Suppressor macrophage treated with lipopolysaccharide for 1 hour (primary cell): ENCODE results near the gene CACNA1H.

Experiments
- DNase-seq, 3 donors: peaks; one replicate each; pipeline ENCODE4 v3.0.0-alpha.2; 2020 to 2022

Gene CACNA1H

GRCh38 chr16:1123525-1124230, 29.2 kb upstream of the CACNA1H start:
- DNase-seq, result no peak

GRCh38 chr16:1124291-1124690, 28.6 kb upstream of the CACNA1H start:
- no peak for DNase-seq

GRCh38 chr16:1124795-1125194, 28.1 kb upstream of the CACNA1H start:
- DNase-seq, result no peak

GRCh38 chr16:1125471-1125870, 27.4 kb upstream of the CACNA1H start:
- DNase-seq, result no peak

- no peak for DNase-seq
Measured at GRCh38 chr16:1126044-1126443, 26.9 kb upstream of the CACNA1H start.

- no peak for DNase-seq
Measured at GRCh38 chr16:1126586-1126985, 26.3 kb upstream of the CACNA1H start.

GRCh38 chr16:1127101-1127500, 25.8 kb upstream of the CACNA1H start:
- DNase-seq, result no peak

- no peak for DNase-seq
Measured at GRCh38 chr16:1127971-1128715, 24.8 kb upstream of the CACNA1H start.

GRCh38 chr16:1129106-1129960, 23.6 kb upstream of the CACNA1H start:
- no peak for DNase-seq

GRCh38 chr16:1130382-1130781, 22.5 kb upstream of the CACNA1H start:
- no peak for DNase-seq

GRCh38 chr16:1131378-1131994, 21.4 kb upstream of the CACNA1H start:
- no peak for DNase-seq

- DNase-seq, result no peak
Measured at GRCh38 chr16:1132431-1132830, 20.5 kb upstream of the CACNA1H start.

- DNase-seq, result no peak
Measured at GRCh38 chr16:1133271-1133670, 19.6 kb upstream of the CACNA1H start.

GRCh38 chr16:1133810-1134520, 18.9 kb upstream of the CACNA1H start:
- no peak for DNase-seq

- DNase-seq, result no peak
Measured at GRCh38 chr16:1134776-1135458, 18.0 kb upstream of the CACNA1H start.

- no peak for DNase-seq
Measured at GRCh38 chr16:1135459-1135825, 17.5 kb upstream of the CACNA1H start.

- DNase-seq, result no peak
Measured at GRCh38 chr16:1137604-1138003, 15.3 kb upstream of the CACNA1H start.

GRCh38 chr16:1140582-1141162, 12.2 kb upstream of the CACNA1H start:
- no peak for DNase-seq

- no peak for DNase-seq
Measured at GRCh38 chr16:1141191-1141590, 11.7 kb upstream of the CACNA1H start.

- no peak for DNase-seq
Measured at GRCh38 chr16:1141716-1142115, 11.2 kb upstream of the CACNA1H start.

GRCh38 chr16:1142911-1143310, 10.0 kb upstream of the CACNA1H start:
- DNase-seq, result no peak
